IMR-90 (cell line): ENCODE results near the gene TNFRSF13B. TPM values are rescaled to one million over a fixed set of nuclear protein-coding genes. Genes with fewer than 3 reads are reported as not detected.
A peak's percentile ranks its signal among the peaks of the same experiment; 100 is the strongest.

Experiments used
- ATAC-seq: fragments of 200-7000 bp; cut with Tn5 transposase; 2 replicates; pipeline ENCODE4 v1.9.1; 2020; ENCODE audit warnings: low read depth, mild to moderate bottlenecking, moderate library complexity
- BruUV-seq: library from RNA; stranded (reverse); fragments of 400-500 nt; replicated peaks from 2 replicates; lab custom pipeline; 2021; lab: Mats Ljungman, UMichigan
- CTCF ChIA-PET: fragments of 300-600 bp; formaldehyde crosslinking; extraction: SDS; loops from one replicate; lab custom pipeline; 2021; ENCODE audit warnings: antibody characterized with exemption; lab: Yijun Ruan, JAX
- POLR2A ChIA-PET: fragments of 300-600 bp; sonication (Branson Sonifier 250); formaldehyde crosslinking; loops from one replicate; lab custom pipeline; 2022; ENCODE audit warnings: antibody characterized with exemption; ENCODE audit not compliant: unreplicated experiment; lab: Charles Lee
- DNase-seq: peaks from one replicate; pipeline ENCODE4 v3.0.0; 2013
- H2AFZ ChIP-seq: replicated peaks from 2 replicates; pipeline ENCODE3; 2013; ENCODE audit warnings: low read length, mild to moderate bottlenecking; ENCODE audit not compliant: poor library complexity
- H2AK5ac ChIP-seq: 2 replicates; pipeline ENCODE4 v1.6.1; 2013; ENCODE audit warnings: low read depth, low read length, inconsistent platforms
- H2AK9ac ChIP-seq: replicated peaks from 2 replicates; pipeline ENCODE3; 2013; ENCODE audit warnings: mild to moderate bottlenecking, low read depth, low read length, moderate library complexity; ENCODE audit not compliant: poor library complexity
- H2BK120ac ChIP-seq: 2 replicates; pipeline ENCODE4 v1.6.1; 2013; ENCODE audit warnings: low read depth, low read length, inconsistent platforms
- H2BK15ac ChIP-seq: 3 replicates; pipeline ENCODE4 v1.6.1; 2013; ENCODE audit warnings: low read depth, low read length, inconsistent platforms
- H2BK20ac ChIP-seq: 2 replicates; pipeline ENCODE4 v1.6.1; 2013; ENCODE audit warnings: low read depth, mild to moderate bottlenecking, inconsistent platforms, low read length, moderate library complexity
- H2BK5ac ChIP-seq: 2 replicates; pipeline ENCODE4 v1.6.1; 2013; ENCODE audit warnings: mild to moderate bottlenecking, low read depth, low read length, inconsistent platforms; ENCODE audit not compliant: poor library complexity, severe bottlenecking
- H3K14ac ChIP-seq: replicated peaks from 2 replicates; pipeline ENCODE4 v1.6.1; 2013; ENCODE audit warnings: low read depth, low read length, inconsistent platforms
- H3K18ac ChIP-seq: 2 replicates; pipeline ENCODE4 v1.6.1; 2013; ENCODE audit warnings: low read depth, low read length, control low read depth
- H3K23ac ChIP-seq: 2 replicates; pipeline ENCODE4 v1.6.1; 2013; ENCODE audit warnings: low read depth, low read length, inconsistent platforms
- H3K27ac ChIP-seq: 2 replicates; pipeline ENCODE4 v1.5.1; 2013; ENCODE audit warnings: mild to moderate bottlenecking, control low read depth, low read length; ENCODE audit not compliant: insufficient read depth
- H3K27me3 ChIP-seq: 2 replicates; pipeline ENCODE4 v1.6.1; 2013; ENCODE audit warnings: low read length; ENCODE audit not compliant: control insufficient read depth, insufficient read depth
- H3K36me3 ChIP-seq: 2 replicates; pipeline ENCODE4 v1.6.1; 2013; ENCODE audit warnings: low read length, mixed read lengths; ENCODE audit not compliant: control insufficient read depth, insufficient read depth
- H3K4ac ChIP-seq: 2 replicates; pipeline ENCODE4 v1.6.1; 2013; ENCODE audit warnings: low read depth, low read length, inconsistent platforms
- H3K4me1 ChIP-seq: 2 replicates; pipeline ENCODE4 v1.6.1; 2013; ENCODE audit warnings: low read length, mixed read lengths; ENCODE audit not compliant: control insufficient read depth, insufficient read depth
- H3K4me2 ChIP-seq: 2 replicates; pipeline ENCODE4 v1.6.1; 2013; ENCODE audit warnings: low read depth, mild to moderate bottlenecking, control low read depth, low read length, moderate library complexity
- H3K4me3 ChIP-seq: 2 replicates; pipeline ENCODE4 v1.5.1; 2013; ENCODE audit warnings: low read depth, mild to moderate bottlenecking, control low read depth, low read length, moderate library complexity; ENCODE audit not compliant: insufficient read depth
- H3K56ac ChIP-seq: 2 replicates; pipeline ENCODE4 v1.6.1; 2013; ENCODE audit warnings: low read length, inconsistent platforms; ENCODE audit not compliant: insufficient read depth; ENCODE audit errors: extremely low read depth
- H3K79me1 ChIP-seq, 2 experiments: 2 replicates each; pipeline ENCODE4 v1.6.1; 2013; ENCODE audit warnings: low read length in 2 of 2, inconsistent platforms in 1 of 2, low read depth in 1 of 2
- H3K9ac ChIP-seq: 2 replicates; pipeline ENCODE4 v1.6.1; 2013; ENCODE audit warnings: low read depth, low read length, control low read depth
- H3K9me1 ChIP-seq: 2 replicates; pipeline ENCODE4 v1.6.1; 2013; ENCODE audit warnings: low read length, inconsistent platforms; ENCODE audit not compliant: insufficient read depth
- H3K9me3 ChIP-seq: 2 replicates; pipeline ENCODE4 v1.6.1; 2013; ENCODE audit warnings: low read length; ENCODE audit not compliant: control insufficient read depth, insufficient read depth
- H4K20me1 ChIP-seq: 2 replicates; pipeline ENCODE4 v1.6.1; 2013; ENCODE audit warnings: low read length, inconsistent platforms; ENCODE audit not compliant: insufficient read depth
- H4K5ac ChIP-seq: 2 replicates; pipeline ENCODE4 v1.6.1; 2013; ENCODE audit warnings: mild to moderate bottlenecking, low read depth, low read length, control low read depth
- H4K8ac ChIP-seq, 2 experiments: 2 replicates each; pipeline ENCODE4 v1.6.1; 2013; ENCODE audit warnings: low read depth in 2 of 2, low read length in 2 of 2, control low read depth in 1 of 2, inconsistent platforms in 1 of 2
- H4K91ac ChIP-seq: 2 replicates; pipeline ENCODE4 v1.6.1; 2013; ENCODE audit warnings: low read depth, low read length, inconsistent platforms; ENCODE audit not compliant: insufficient read depth
- BHLHE40 ChIP-seq: fragments of 150-350 bp; IDR thresholded peaks from 2 replicates; pipeline ENCODE4 v1.6.1; 2016; ENCODE audit warnings: mild to moderate bottlenecking, low read depth, low read length
- CEBPB ChIP-seq: IDR thresholded peaks from 2 replicates; pipeline ENCODE4 v1.6.1; 2012; ENCODE audit warnings: low read depth, low read length, improper control_type of control experiment
- CHD1 ChIP-seq: IDR thresholded peaks from 2 replicates; pipeline ENCODE4 v1.6.1; 2012; ENCODE audit warnings: low read depth, low read length, improper control_type of control experiment
- CTCF ChIP-seq: conservative IDR thresholded peaks from 2 replicates; pipeline ENCODE4 v1.5.1; 2012; ENCODE audit warnings: mild to moderate bottlenecking, low read depth, low read length, improper control_type of control experiment
- ELK1 ChIP-seq: fragments of 150-350 bp; IDR thresholded peaks from 2 replicates; pipeline ENCODE4 v1.6.1; 2016; ENCODE audit warnings: low read depth, mild to moderate bottlenecking, low read length, moderate library complexity, borderline replicate concordance
- FOS ChIP-seq: fragments of 150-350 bp; IDR thresholded peaks from 2 replicates; pipeline ENCODE4 v1.6.1; 2016; ENCODE audit warnings: low read depth, low read length
- MAFK ChIP-seq: IDR thresholded peaks from 2 replicates; pipeline ENCODE4 v1.6.1; 2012; ENCODE audit warnings: low read depth, low read length, improper control_type of control experiment
- MAZ ChIP-seq: IDR thresholded peaks from 2 replicates; pipeline ENCODE4 v1.6.1; 2012; ENCODE audit warnings: low read depth, mild to moderate bottlenecking, low read length, improper control_type of control experiment, moderate library complexity, borderline replicate concordance
- MXI1 ChIP-seq: IDR thresholded peaks from 2 replicates; pipeline ENCODE4 v1.6.1; 2012; ENCODE audit warnings: low read depth, mild to moderate bottlenecking, low read length, moderate library complexity, borderline replicate concordance
- POLR2A ChIP-seq: IDR thresholded peaks from 2 replicates; pipeline ENCODE4 v1.6.1; 2012; ENCODE audit warnings: mild to moderate bottlenecking, low read depth, low read length
- RAD21 ChIP-seq: IDR thresholded peaks from 2 replicates; pipeline ENCODE4 v1.6.1; 2012; ENCODE audit warnings: low read length, improper control_type of control experiment
- RCOR1 ChIP-seq: IDR thresholded peaks from 2 replicates; pipeline ENCODE4 v1.6.1; 2012; ENCODE audit warnings: mild to moderate bottlenecking, low read length, improper control_type of control experiment; ENCODE audit not compliant: insufficient replicate concordance
- RFX5 ChIP-seq: IDR thresholded peaks from 2 replicates; pipeline ENCODE4 v1.8.0; 2012; ENCODE audit warnings: low read depth, mild to moderate bottlenecking, low read length, moderate library complexity
- SMC3 ChIP-seq: fragments of 150-350 bp; IDR thresholded peaks from 2 replicates; pipeline ENCODE4 v1.6.1; 2016; ENCODE audit warnings: low read depth, mild to moderate bottlenecking, antibody characterized with exemption, low read length, moderate library complexity
- USF2 ChIP-seq: fragments of 150-350 bp; IDR thresholded peaks from 2 replicates; pipeline ENCODE4 v1.6.1; 2017; ENCODE audit warnings: mild to moderate bottlenecking, antibody characterized with exemption, low read length, low read depth
- WGBS, 2 experiments: methylation state at CpG; one replicate each; pipeline versions ENCODE4 v1.1.5 to v1.1.7; 2013; ENCODE audit warnings: missing lambda C conversion rate in 2 of 2; ENCODE audit not compliant: insufficient read length in 1 of 2; ENCODE audit errors: extremely low coverage in 2 of 2; 5-methylcytosine and 5-hydroxymethylcytosine counted together
- dilution Hi-C: fragments of 300-500 bp; cut with HindIII; formaldehyde crosslinking; loops from one replicate; pipeline ENCODE4 v1.14.3; 2018; ENCODE audit warnings: low sequenced_read_pairs; ENCODE audit not compliant: unreplicated experiment
- in situ Hi-C: fragments of 300-500 bp; cut with MboI; formaldehyde crosslinking; loops from 3 replicates; pipeline ENCODE4 v1.14.3; 2019; ENCODE audit warnings: low sequenced_read_pairs, inconsistent platforms, mixed read lengths
- intact Hi-C: fragments of 100-400 bp; cut with micrococcal nuclease; formaldehyde crosslinking; loops from 2 replicates; pipeline ENCODE4 v1.10.0; 2022
- polyA plus RNA-seq, 3 experiments: library from polyadenylated mRNA; depleted of rRNA; stranded (reverse); fragments of >200 nt; gene quantifications; 2 replicates each; pipeline ENCODE4 v1.2.3, GENCODE V29; 2012; ENCODE audit warnings: low replicate concordance in 1 of 3
- total RNA-seq: library from RNA; depleted of rRNA; stranded (reverse); fragments of >200 nt; gene quantifications from 2 replicates; pipeline ENCODE4 v1.2.3, GENCODE V29; 2012

Gene TNFRSF13B
- total and polyA plus RNA-seq, 2 of the 4 experiments (the other 2 are of a cell fraction) = not detected

DNA sequence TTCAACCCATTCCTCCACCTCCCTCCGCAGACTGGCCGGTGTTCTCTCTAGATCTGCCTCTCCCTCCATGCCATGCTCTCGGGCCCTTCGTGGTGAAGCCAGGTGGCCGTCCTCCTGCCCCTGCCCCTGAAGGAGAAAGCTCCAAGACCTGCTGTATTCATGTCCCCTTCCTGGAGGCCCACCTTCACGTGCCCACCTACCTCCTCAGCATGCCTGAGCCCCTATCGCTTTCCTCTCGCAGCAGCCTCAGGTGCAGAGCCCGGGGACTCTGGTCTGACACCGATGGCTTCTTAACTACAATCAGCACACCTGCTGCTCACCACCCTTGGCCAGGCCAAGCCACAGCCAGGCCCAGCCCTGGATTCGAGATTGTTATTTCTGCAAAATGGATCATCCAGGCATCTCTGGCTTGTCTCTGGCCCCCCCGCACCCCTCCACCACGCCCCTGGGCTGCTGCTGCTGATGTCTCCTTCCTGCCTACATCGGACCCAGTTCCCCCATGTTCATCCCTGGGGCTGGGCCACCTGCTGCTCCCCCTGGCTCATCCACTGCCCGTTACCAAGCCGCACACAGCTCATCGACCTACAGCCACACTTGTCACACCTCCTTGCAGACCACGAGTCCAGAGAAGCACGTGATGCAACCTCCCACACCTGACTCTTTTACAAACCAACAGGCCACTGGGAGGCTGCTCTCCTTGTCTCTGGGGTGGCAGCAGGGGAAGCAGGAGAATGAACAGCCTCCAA lies 32.5 kb upstream of the TNFRSF13B start:
- Histone ChIP-seq H4K5ac (no peak overlapping the region), H3K4ac (no peak overlapping the region), H3K4me1 (no peaks in the 10 kb centered on the region), H2AK9ac (no peak overlapping the region), H3K14ac (no peak overlapping the region), H4K20me1 (no peaks in the 10 kb centered on the region; the same call in 1 of the 2 replicates), H3K56ac (no peak overlapping the region), H3K4me3 (no peak overlapping the region), H3K27ac (no peak overlapping the region), H4K91ac (no peak overlapping the region), H2BK120ac (no peak overlapping the region), H2BK15ac (no peak overlapping the region), H2AFZ (peak overlapping the region; percentile 32), H4K8ac (no peak overlapping the region), H3K18ac (no peak overlapping the region), H3K36me3 (no peaks in the 10 kb centered on the region), H3K27me3 (peaks cover 12% of the 10 kb centered on the region), H3K4me2 (no peak overlapping the region), H3K9me1 (0 out of 2 replicates have a peak, but pooled peaks cover 3% of the 10 kb centered on the region), H2AK5ac (no peak overlapping the region), H2BK20ac (no peak overlapping the region), H3K23ac (no peak overlapping the region), H3K9me3 (no peaks in the 10 kb centered on the region), H3K9ac (no peak overlapping the region), H2BK5ac (no peak overlapping the region), H3K79me1 (no peaks in the 10 kb centered on the region)
- no peak for DNase-seq
- POLR2A ChIA-PET = no interaction called here
- WGBS, 2 experiments = 74% methylated on average over 13 of the region's 19 CpGs; no CpG with 5 or more reads in 1 of the 2 experiments
- intact Hi-C loops = loop anchor here (5.0 to 10.0 kb wide), 3 partner anchors 100 to 638 kb away; no protein-coding TSS in a partner anchor
- no TSS peak for BruUV-seq
- CTCF ChIA-PET = no interaction called here
- dilution Hi-C loops = no loop called here
- in situ Hi-C loops = loop anchor here (25.0 kb wide), 1 partner anchor 633 kb away; no protein-coding TSS in a partner anchor
- ATAC-seq = no peak
- TF ChIP-seq RAD21 (no peak), SMC3 (no peak), CTCF (no peak), MAFK (no peak), CHD1 (no peak), BHLHE40 (no peak), FOS (no peak), USF2 (no peak), MXI1 (no peak), RFX5 (no peak), RCOR1 (no peak), CEBPB (no peak), MAZ (no peak), ELK1 (no peak), POLR2A (no peak)
